IPS-NIHi11 (cell line): ENCODE measurements around the gene CCDC83.
"Not testable (repeated sequence)": the region's sequence is repeated elsewhere in the genome, so short reads cannot be mapped to it uniquely, and the experiment has no call there.

Experiments used
- DNase-seq: peaks from one replicate; pipeline ENCODE4 v3.0.0; 2012; ENCODE audit warnings: mixed read lengths, low spot score

CCDC83 gene

DNA sequence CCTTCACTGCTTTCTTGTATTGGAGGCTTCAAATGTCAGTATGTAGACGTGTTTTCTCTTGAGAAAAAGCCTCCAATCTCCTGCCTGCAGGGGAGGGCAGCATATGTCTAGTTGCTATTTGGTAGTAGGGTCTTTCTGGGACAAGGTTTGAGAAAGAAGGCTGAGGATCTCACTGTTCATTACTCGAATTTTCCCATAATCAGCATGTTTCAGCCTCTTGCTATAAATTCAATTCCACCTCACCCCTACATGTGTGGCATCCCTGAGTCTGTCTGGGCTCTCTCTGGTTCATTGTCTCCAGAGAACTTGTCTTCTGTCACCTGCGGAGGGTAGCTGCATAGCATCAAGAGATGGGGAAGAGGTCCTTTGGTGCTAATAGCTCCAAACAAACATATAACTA lies 19.5 kb upstream of the CCDC83 start:
- DNase-seq = no peak

DNA sequence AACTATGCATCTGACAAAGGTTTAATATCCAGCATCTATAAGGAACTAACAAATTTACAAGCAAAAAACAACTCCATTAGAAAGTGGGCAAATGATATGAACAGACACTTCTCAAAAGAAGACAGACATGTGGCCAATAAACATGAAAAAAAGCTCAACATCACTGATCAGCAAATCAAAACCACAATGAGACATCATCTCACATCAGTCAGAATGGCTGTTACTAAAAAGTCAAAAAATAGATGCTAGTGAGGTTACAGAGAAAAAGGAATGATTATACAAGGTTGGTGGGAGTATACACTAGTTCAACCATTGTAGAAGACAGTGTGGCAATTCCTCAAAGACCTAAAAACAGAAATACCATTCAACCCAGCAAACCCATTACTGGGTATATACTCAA lies 14.3 kb upstream of the CCDC83 start:
- DNase-seq = not testable (repeated sequence)

DNA sequence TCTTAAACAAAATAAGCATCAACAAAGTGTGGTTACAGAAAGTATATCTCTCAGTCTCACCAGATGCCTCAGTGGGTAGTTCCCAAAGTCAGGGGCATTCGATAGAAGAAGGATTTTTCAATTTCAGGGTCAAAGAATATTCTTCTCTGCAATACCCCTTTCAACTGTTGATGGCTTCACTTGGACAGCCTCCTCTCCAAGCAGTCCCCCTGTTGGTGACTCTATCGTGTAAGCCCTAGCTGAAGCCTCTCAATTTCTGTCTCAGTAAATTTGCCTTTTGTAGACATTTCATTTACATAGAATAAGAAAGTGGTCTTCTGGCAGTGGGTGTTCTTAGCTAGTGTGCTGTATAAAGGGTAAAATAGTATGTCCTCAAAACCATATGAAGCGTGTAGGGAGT lies 11.3 kb upstream of the CCDC83 start:
- DNase-seq = no peak

DNA sequence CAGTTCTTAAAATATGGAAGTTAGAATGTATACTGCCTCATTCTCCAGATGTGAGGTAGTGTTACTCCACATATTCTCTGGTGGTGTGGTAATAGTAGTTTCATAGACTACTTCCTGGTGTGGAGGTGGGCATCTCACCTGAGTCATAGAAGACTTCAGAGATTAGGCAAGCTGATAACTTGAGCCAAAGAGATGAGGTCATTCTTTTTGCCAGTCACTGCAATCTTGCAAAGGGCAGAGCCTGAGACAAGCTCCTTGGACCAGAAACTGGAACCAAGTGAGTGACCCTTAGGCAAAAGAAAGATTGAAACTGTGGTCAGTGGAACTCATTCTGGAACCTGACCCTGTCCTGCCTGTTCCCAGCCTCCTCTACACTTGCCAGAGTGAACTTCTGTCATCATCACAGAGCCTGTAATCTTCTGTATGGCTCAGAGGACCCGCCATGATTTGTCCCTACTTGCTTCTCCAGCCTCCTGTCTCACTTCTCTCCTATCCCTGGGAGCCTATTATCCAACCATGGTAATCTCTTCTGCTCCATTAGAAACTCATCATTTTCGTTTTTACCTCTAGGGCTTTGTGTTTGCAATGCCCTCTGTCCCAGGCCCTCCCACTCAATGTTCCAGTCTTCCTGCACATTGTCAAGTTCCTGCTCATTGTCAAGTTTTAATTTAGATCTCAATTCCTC lies 10.6 kb upstream of the CCDC83 start:
- DNase-seq = peak; percentile 25

DNA sequence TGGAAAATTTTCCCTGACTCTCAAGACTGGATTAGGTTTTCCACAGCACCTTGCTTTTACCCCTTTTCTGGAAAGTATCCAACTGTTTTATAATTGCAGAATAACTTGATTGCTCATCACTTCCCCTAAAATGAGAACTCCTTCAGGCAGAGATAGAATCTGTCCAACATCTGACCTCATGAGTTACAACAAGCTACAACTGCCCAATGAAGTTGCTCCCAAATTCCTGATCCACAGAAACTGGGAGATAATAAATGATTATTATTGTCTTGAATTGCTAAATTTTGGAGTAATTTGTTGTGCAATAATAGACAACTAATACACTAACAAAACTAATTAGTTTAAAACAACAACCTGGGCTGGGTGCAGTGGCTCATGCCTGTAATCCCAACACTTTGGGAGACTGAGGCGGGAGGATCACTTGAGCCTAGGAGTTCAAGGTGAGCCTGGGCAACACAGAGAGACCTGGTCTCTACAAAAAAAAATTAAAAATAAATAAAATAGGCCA lies 10.0 kb upstream of the CCDC83 start:
- DNase-seq = no peak

DNA sequence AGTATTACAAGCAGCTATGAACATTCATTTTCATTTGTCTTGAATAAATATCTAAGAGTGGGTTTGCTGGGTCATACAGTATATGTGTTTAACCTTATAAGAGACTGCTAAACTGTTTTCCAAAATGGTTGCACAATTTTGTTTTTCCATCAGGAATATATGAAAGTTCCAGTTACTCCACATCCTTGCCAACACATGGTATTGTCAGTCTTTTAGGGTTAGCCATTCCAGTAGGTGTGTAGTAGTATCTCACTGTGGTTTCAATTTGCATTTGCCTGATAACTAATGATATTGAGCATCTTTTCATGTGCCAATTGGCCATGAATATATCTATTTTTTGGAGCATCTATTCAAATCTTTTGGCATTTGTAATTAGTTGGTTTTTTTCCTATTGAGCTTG lies 7.7 kb upstream of the CCDC83 start:
- no peak for DNase-seq

DNA sequence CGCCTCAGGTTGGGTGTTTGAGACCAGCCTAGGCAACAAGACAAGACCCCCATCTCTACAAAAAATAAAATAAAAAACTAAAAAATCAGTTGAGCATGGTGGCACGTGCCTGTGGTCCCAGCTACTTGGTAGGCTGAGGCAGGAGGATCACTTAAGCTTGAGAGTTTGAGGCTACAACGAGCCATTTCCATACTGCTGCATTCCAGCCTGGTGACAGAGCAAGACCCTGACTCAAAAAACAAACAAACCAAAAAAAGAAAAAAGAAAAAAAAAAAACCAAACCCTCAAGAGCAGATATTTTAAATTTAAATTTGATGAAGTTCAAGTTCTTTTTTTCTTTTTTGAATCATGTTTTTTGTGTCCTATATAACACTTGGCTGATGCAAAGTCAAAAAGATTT lies 7.2 kb upstream of the CCDC83 start:
- no peak for DNase-seq

DNA sequence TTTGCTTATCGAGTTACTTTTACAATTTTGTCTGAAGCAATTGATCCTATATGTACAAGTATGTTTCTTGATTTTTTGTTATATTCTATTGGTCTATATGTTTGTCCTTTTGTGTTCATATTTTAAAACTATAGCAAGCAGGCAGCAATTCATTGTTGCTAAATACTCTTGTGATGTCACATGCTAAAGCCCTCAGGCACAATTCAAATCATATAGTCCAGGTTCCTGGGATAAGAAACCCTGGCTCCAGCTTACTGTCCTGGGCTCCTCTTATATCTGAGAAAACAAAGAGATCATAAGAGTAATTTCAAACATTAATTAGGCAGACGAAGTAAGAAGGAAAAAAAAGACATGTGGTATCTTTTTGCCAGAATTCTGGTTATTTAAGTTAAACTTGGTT lies 6.6 kb upstream of the CCDC83 start:
- DNase-seq = no peak

DNA sequence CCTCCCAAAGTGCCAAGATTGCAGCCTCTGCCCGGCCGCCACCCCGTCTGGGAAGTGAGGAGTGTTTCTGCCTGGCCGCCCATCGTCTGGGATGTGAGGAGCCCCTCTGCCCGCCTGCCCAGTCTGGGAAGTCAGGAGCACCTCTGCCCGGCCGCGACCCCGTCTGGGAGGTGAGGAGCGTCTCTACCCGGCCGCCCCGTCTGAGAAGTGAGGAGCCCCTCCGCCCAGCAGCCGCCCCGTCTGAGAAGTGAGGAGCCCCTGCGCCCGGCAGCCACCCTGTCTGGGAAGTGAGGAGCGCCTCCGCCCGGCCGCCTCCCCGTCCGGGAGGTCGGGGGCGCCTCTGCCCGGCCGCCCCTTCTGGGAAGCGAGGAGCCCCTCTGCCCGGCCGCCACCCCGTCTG lies 2.4 kb upstream of the CCDC83 start:
- not testable (repeated sequence) for DNase-seq

DNA sequence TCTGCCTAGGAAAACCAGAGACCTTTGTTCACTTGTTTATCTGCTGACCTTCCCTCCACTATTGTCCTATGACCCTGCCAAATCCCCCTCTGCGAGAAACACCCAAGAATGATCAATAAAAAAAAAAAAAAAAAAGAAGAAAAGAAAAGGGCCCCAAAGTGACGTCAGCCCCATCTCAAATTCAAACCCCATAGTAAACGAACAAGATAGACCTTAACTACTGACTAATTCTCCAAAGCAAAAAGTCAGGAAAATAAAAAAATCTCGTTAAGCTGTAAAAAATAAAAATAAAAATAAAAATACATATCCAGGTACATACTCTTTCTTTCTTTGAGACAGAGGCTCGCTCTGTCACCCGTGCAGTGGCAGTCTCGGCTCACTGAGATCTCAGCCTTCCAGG lies 1.6 kb upstream of the CCDC83 start:
- DNase-seq = not testable (repeated sequence)

DNA sequence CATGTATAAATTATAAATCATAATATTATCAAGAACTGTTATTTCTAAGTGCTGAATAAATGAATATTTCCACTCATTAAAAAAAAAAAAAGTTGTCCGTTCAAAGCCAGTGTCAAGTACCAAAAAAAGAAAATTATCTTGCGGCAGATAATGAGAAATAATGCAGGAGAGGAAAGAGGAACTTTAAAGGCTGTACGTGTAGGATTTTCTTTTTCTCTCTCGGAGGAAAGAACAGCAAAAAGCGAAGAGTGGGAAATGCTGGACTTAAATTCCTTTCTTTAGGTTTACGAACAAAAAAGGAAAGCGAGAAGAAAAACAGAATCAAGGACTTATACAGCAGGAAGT lies 999 bp upstream of the CCDC83 start:
- no peak for DNase-seq

DNA sequence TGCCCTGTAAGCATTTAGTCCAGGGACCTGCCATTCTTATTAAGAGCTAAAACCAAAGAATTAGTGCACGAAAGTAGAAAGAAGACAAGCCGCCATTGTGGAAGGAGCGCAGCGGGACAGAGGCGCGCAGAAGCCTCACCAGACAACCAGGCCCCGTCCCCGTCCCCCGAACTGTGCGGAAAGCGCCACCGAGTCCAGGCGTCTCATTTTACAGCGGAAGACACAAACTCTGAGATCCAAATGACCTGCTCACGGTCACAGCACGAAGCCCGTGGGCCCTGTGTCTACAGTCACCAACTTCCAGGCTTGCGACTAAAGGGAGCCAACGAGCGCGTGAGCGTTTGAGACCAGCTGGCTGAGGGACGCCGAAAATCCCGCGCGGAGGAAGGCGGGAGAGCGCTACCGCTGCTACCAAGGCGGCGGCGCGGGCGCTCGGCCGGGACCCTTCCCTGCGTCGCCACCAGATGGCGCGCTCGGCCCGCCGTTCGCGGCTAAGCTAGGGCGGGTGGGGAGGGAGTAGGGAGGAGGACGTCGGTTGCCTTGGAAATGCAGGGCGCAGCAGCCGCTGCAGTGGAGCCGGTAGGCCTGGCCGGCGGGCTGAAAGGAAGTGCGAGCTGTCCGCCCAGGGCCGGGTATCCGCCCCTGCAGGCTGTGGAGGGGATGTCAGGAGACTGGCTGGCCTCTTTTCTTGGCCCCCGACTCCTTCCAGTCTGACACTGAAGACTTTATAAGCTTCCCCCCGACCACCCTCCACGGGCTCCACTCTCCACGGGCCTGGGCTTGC lies 434 bp upstream of the CCDC83 start:
- peak; percentile 97 for DNase-seq

DNA sequence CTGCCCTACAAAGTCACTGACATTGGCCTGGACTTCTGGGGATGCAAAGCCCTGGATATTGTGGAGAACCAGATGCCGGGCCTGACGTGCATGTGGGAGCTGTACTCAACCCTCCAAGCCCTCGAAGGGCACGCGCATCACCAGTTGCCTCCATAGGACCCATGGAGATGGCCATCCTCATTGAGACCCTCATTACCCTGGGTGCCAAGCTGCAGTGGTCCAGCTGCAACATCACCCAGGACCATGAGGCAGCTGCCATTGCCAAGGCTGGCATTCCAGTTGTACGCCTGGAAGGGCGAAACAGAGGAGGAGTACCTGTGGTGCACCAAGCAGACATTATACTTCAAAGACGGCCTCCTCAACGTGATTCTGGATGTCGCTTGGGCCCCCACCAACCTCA lies 1.9 kb downstream of the CCDC83 start:
- DNase-seq = no peak

DNA sequence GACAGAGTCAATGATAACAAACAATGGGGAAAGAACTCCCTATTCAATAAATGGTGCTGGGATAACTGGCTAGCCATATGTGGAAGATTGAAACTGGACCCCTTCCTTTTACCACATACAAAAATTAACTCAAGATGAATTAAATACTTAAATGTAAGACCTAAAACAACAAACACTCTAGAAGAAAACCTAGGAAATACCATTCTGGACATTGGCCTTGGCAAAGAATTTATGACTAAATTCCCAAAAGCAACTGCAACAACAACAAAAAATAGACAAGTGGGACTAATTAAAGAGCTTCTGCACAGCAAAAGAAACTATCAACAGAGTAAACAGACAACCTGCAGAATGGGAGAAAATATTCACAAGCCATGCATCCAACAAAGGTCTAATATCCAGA lies 4.4 kb downstream of the CCDC83 start:
- not testable (repeated sequence) for DNase-seq

DNA sequence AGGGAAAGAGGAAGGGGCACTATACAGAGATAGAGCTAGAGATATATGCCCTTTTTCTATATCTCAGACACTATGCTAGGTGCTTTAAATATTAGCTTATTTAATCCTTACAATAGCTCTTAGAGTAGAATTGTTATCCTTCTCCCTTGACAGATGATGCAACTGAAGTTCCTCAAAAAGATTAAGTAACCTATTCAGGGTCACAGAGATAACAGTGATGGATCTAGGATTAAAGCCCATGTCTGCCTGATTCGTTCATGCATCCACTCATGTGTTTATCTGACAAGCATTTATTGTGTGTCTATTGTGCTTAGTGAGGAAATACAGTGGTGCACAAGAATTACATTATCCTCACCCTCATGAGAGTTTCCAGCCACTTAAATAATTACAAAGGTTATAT lies 8.7 kb downstream of the CCDC83 start:
- no peak for DNase-seq

DNA sequence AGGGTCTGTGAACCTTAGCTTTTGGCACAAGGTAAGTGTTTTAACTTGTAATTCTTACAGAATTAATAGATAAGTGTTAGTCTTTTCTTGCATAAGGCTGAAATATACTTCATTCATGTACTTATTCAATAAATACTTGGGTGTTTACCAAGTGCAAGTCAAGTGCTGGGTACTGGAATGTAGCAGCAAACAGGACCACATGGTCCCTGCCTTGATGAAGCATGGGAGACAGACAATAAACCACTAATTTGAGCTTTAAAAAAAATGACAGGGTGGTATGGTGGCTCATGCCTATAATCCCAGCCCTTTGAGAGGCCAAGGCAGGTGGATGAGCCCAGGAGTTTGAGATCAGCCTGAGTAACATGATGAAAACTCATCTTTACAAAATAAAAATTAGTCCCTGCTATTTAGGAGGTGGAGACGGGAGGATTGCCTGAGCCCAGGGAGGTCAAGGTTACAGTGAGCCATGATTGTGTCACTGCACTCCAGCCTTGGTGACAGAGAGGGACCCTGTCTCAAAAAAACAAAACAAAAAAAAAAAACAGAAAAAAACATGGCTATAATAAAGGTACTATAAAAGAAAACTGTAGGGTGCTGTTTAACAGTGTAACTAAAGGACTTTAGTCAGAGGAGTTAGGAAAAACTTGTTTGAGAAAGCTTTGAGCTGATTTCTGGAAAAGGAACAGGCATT lies 11.1 kb downstream of the CCDC83 start:
- no peak for DNase-seq

DNA sequence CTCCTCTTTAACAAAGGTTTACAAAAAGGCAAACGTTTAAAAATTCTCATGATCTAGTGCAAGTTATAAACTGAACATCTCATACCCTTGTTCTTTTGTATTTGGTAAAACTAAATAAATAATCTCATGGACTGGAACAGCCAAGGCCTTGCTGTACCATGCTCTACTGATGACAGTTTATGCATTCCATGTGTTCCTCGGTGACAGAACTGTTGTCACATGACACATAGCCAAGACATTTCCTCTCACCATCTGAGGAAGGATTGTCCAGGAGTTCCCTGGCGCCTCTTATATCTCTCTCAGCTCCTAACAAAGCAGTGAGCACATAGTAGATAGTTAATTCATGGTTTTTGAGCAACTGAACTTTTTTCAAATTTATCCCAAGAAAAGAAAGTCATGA lies 12.6 kb downstream of the CCDC83 start:
- DNase-seq = no peak

DNA sequence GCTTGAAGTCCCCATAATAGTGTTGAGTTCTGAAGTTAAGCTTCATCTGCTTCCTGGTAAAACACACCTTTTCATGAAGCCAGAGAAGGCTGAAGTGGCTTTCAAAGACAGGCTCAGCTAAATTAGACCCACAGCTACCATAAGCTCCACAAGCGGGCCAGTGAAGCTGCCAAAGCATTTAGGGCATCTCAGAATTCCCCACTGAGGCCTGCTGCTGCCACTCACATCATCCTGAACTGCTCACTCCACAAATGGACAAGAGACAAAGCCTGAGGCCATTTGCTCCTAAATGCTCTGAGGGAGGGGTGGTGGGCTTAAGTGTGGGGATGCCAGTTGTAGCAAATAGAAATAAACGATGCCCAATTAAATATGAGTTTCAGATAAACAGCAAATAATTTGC lies 14.6 kb downstream of the CCDC83 start:
- DNase-seq = no peak

DNA sequence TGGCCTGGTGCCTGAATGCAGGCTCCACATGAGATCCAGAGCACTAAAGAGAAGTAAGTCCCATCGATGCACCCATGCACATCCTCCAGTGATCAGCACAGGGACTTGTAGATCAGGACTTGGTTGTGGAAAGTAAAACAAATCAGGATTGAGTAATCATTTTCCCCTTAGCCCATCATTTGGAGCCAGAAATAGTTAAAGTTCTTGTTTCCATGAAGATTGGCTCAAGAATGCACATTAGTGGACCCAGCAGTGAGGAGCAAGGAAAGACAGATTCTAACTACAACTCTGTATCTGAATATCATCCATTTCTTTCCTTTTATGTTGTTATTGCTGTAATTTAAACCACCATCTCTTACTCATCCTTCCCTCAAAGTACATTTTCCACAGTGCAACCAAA lies 19.1 kb downstream of the CCDC83 start:
- DNase-seq = no peak

DNA sequence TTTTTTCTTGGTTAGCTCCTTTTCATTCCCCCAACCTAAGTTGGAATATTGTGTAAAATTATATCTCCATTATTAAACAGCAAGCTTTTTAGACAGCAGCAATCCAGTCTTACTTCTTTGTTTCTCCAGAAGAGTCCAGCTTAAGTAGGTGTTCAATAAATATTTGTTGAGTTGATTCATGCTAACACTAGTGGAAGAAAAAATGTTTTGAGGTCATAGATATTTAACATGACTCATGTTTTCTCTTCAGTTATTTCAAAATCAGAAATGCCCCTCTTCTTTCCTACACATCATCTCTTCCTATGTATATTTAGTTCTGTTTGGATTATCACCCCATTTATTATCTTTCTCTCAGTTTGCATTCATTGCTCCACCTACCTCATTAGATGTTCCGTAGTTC lies 20.3 kb downstream of the CCDC83 start:
- no peak for DNase-seq

DNA sequence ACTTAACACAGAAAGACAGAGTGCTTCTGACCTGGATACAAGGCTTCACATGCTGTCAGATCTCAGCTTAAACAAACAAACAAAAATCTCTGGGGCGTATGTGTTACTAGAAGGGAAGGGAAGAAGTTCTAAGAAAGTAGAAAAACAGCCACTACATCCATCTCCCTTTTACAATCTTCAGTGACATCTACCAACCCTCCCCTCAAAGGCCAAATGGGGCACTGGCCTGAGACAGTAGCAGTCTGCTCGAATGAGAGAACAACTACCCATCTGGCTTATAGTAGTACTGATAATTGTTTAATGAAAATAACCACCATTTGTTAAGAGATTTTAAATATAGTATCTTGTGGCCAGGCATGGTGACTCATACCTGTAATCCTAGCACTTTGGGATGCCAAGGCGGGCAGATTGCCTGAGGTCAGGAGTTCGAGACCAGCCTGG lies 29.4 kb downstream of the CCDC83 start:
- DNase-seq = no peak

DNA sequence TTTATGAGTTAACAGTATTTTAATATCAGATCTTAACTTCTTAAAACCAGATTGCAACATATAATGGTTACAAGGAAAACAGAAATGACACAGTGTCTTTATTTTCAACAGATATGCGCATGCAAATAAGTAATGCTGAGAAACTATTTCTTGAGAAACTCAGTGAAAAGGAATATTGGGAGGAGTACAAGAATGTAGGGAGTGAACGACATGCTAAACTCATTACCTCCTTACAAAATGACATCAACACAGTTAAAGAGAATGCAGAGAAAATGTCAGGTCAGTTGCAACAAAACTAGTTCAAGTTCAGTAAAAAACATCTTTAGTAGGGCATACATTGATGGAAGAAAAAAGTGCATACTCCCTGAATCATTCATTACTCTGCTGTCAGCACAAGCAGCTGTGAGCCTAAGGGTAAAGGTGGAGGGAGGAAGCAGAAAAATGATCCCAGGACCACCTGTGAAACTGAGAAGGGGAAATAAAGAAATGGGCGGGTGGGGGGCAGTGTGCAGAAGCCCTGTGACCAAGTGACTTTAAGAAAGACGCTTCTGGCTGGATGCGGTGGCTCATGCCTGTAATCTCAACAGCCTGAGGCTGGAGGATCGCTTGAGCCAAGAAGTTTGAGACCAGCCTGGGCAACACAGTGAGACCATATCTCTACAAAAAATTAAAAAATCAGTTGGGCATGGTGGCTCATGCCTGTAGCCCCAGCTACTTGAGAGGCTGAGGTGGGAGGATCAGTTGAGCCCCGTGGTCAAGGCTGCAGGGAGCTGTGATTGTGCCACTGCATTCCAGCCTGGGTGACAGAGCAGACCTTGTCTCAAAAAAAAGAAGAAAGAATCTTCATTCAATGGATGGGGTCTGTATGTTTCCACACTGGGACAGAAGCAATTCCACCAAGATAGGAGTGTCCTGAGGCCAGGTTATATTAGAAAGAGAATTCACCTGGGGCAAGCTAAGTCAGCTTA lies 31.2 kb downstream of the CCDC83 start:
- no peak for DNase-seq
